Panc1 (cell line): ENCODE data around the gene PPIA. TPM values are rescaled to one million over a fixed set of nuclear protein-coding genes. Genes with fewer than 3 reads are reported as not detected.
"Not testable (repeated sequence)": the region's sequence is repeated elsewhere in the genome, so short reads cannot be mapped to it uniquely, and the experiment has no call there.

ENCODE experiments used
- ATAC-seq: fragments of 200-7000 bp; cut with Tn5 transposase; 2 replicates; pipeline ENCODE4 v1.9.1; 2020; ENCODE audit warnings: mild to moderate bottlenecking, moderate library complexity
- BruUV-seq: library from RNA; stranded (reverse); fragments of 400-500 nt; replicated peaks from 2 replicates; lab custom pipeline; 2021; lab: Mats Ljungman, UMichigan
- CTCF ChIA-PET: fragments of 300-600 bp; sonication (Branson Sonifier 250); formaldehyde crosslinking; loops from one replicate; lab custom pipeline; 2022; ENCODE audit warnings: antibody characterized with exemption; lab: Charles Lee
- POLR2A ChIA-PET: fragments of 300-600 bp; sonication (Branson Sonifier 250); formaldehyde crosslinking; loops from one replicate; lab custom pipeline; 2022; ENCODE audit warnings: antibody characterized with exemption; lab: Charles Lee
- DNase-seq: peaks from one replicate; pipeline ENCODE4 v3.0.0-alpha.2; 2010; ENCODE audit warnings: low read depth, low spot score
- H3K27ac ChIP-seq: 2 replicates; pipeline ENCODE4 v1.5.1; 2011; ENCODE audit warnings: mild to moderate bottlenecking, low read length, inconsistent platforms
- H3K27me3 ChIP-seq: fragments of 200-500 bp; sonication (Bioruptor generic); 2 replicates; pipeline ENCODE4 v1.6.0; 2014; ENCODE audit warnings: low read length, inconsistent platforms; ENCODE audit not compliant: control insufficient read depth, insufficient read depth
- H3K36me3 ChIP-seq: fragments of 200-500 bp; sonication (Bioruptor generic); 2 replicates; pipeline ENCODE4 v1.5.1; 2014; ENCODE audit warnings: inconsistent platforms, mild to moderate bottlenecking, low read length, moderate library complexity; ENCODE audit not compliant: control insufficient read depth, insufficient read depth
- H3K4me1 ChIP-seq: 2 replicates; pipeline ENCODE4 v1.5.1; 2011; ENCODE audit warnings: inconsistent platforms, mild to moderate bottlenecking, low read length, moderate library complexity; ENCODE audit not compliant: control insufficient read depth, insufficient read depth
- H3K4me3 ChIP-seq, 2 experiments: 2 replicates each; pipeline ENCODE4 v1.5.1; 2011 to 2012; ENCODE audit warnings: low read depth in 2 of 2, low read length in 2 of 2, mild to moderate bottlenecking in 2 of 2, inconsistent platforms in 1 of 2, moderate library complexity in 1 of 2
- H3K9me3 ChIP-seq: fragments of 200-500 bp; sonication (Bioruptor generic); 2 replicates; pipeline ENCODE4 v1.5.1; 2014; ENCODE audit warnings: low read depth, mild to moderate bottlenecking, inconsistent platforms, low read length, moderate library complexity; ENCODE audit not compliant: control insufficient read depth, insufficient read depth
- CTCF ChIP-seq: fragments of 450-650 bp; IDR thresholded peaks from 2 replicates; pipeline ENCODE4 v1.5.1; 2017; ENCODE audit warnings: mild to moderate bottlenecking
- POLR2AphosphoS5 ChIP-seq: IDR thresholded peaks from 2 replicates; pipeline ENCODE4 v1.6.1; 2012; ENCODE audit warnings: mild to moderate bottlenecking, low read depth, low read length, moderate library complexity
- REST ChIP-seq, 2 experiments: IDR thresholded peaks; 2 replicates each; pipeline ENCODE4 v1.6.1; 2011 to 2012; ENCODE audit warnings: low read depth in 2 of 2, control low read depth in 1 of 2, low read length in 1 of 2, mild to moderate bottlenecking in 1 of 2, moderate library complexity in 1 of 2; ENCODE audit not compliant: insufficient read depth in 1 of 2
- SIN3A ChIP-seq: IDR thresholded peaks from 2 replicates; pipeline ENCODE4 v1.6.1; 2012; ENCODE audit warnings: low read depth, mild to moderate bottlenecking, low read length, moderate library complexity, borderline replicate concordance; ENCODE audit not compliant: insufficient read depth
- TCF7L2 ChIP-seq: IDR thresholded peaks from 2 replicates; pipeline ENCODE4 v1.6.1; 2011; ENCODE audit warnings: mild to moderate bottlenecking, low read depth, low read length, inconsistent platforms
- in situ Hi-C: cut with HindIII; loops from 2 replicates; pipeline ENCODE4 v1.10.0; 2016; ENCODE audit warnings: low sequenced_read_pairs, low pct_unique_long_range_greater_than_20kb
- intact Hi-C: fragments of 100-400 bp; cut with micrococcal nuclease; formaldehyde crosslinking; loops from one replicate; pipeline ENCODE4 v1.10.0; 2022; ENCODE audit not compliant: unreplicated experiment
- total RNA-seq: library from RNA; stranded (reverse); gene quantifications from one replicate; pipeline ENCODE4 v1.2.1, GENCODE V29; 2021; ENCODE audit not compliant: unreplicated experiment

PPIA gene
- total RNA-seq, 1 experiment from 2014 or later = 3,706 TPM

- BruUV-seq = no TSS peak
- Histone ChIP-seq H3K27ac (no peak overlapping the region), H3K4me1 (peaks cover 26% of the 10 kb centered on the region), H3K4me3 (no peak overlapping the region), H3K27me3 (no peaks in the 10 kb centered on the region), H3K9me3 (no peaks in the 10 kb centered on the region), H3K36me3 (no peaks in the 10 kb centered on the region)
- in situ Hi-C loops (no loop called here), intact Hi-C loops (no loop called here)
- TF ChIP-seq POLR2AphosphoS5 (no peak), CTCF (no peak)
- DNase-seq (no peak), ATAC-seq (no peak)
- CTCF ChIA-PET = interaction anchor here (0.7 kb wide), 1 partner anchor 375 kb away, joined by 6 read pairs; no protein-coding TSS in a partner anchor
- POLR2A ChIA-PET = no interaction called here
These were observed 24.0 kb upstream of the PPIA start for GRCh38 chr7:44772440-44772839.

- H3K9me3 ChIP-seq = no peaks in the 10 kb centered on the region
- POLR2A ChIA-PET = no interaction called here
- in situ Hi-C loops (no loop called here), intact Hi-C loops (no loop called here)
- no peak for DNase-seq
- H3K4me3 ChIP-seq = no peak overlapping the region
- H3K4me1 ChIP-seq = peaks cover 23% of the 10 kb centered on the region
- H3K27me3 ChIP-seq = no peaks in the 10 kb centered on the region
- H3K36me3 ChIP-seq = no peaks in the 10 kb centered on the region
- CTCF ChIA-PET = interaction anchor here (0.7 kb wide), 1 partner anchor 375 kb away, joined by 6 read pairs; no protein-coding TSS in a partner anchor
- ATAC-seq = no peak
- no TSS peak for BruUV-seq
- no peak for TF ChIP-seq TCF7L2
- no peak for TF ChIP-seq CTCF
- TF ChIP-seq REST (IDR thresholded peaks at IDR 0.05; ENCODE audit: insufficient read depth in 1 of 2, low read depth in 2 of 2, low read length in 1 of 2) = no peak
- no peak for TF ChIP-seq POLR2AphosphoS5
- no peak for TF ChIP-seq SIN3A
- H3K27ac ChIP-seq = no peak overlapping the region
These were observed 23.6 kb upstream of the PPIA start for GRCh38 chr7:44772867-44773266.

GRCh38 chr7:44774486-44774885 lies 22.0 kb upstream of the PPIA start:
- H3K27me3 ChIP-seq, DNase-seq, H3K4me3 ChIP-seq, in situ Hi-C loops, POLR2A ChIA-PET, H3K27ac ChIP-seq, intact Hi-C loops, H3K4me1 ChIP-seq, H3K36me3 ChIP-seq, ATAC-seq, H3K9me3 ChIP-seq, BruUV-seq: not testable (repeated sequence)
- CTCF ChIA-PET = interaction anchor here (0.7 kb wide), 1 partner anchor 143 kb away, joined by 3 read pairs; no protein-coding TSS in a partner anchor
